D721Med (cell line): ENCODE results near the gene INTS4.
"Not testable (repeated sequence)": the region's sequence is repeated elsewhere in the genome, so short reads cannot be mapped to it uniquely, and the experiment has no call there.

Experiments used
- DNase-seq: peaks from one replicate; pipeline ENCODE4 v3.0.0; 2011; ENCODE audit warnings: low spot score; ENCODE audit not compliant: insufficient read length
- FAIRE-seq: peaks from 2 replicates; lab custom pipeline; 2011; peaks lifted over from hg19 to GRCh38; lab: Jason Lieb, UNC
- CTCF ChIP-seq: IDR thresholded peaks from 2 replicates; pipeline ENCODE4 v1.5.1; 2012; ENCODE audit warnings: mild to moderate bottlenecking, control low read depth; ENCODE audit not compliant: insufficient read depth; ENCODE audit errors: missing control alignments

INTS4 gene

GRCh38 chr11:78009062-78009461 is 14.6 kb upstream of the INTS4 start:
- no peak for TF ChIP-seq CTCF
- DNase-seq (no peak), FAIRE-seq (no peak)

GRCh38 chr11:78000193-78000592 is 5.7 kb upstream of the INTS4 start:
- no peak for DNase-seq
- FAIRE-seq, result no peak
- peak; percentile 68 for TF ChIP-seq CTCF

- DNase-seq, result no peak
- FAIRE-seq, result no peak
- TF ChIP-seq CTCF, result no peak
Measured at GRCh38 chr11:77999446-78000030, 5.1 kb upstream of the INTS4 start.

- no peak for TF ChIP-seq CTCF
- DNase-seq (no peak), FAIRE-seq (no peak)
Measured at GRCh38 chr11:77993902-77994301, 566 bp downstream of the INTS4 start.

GRCh38 chr11:77990981-77991380 is 3.5 kb downstream of the INTS4 start:
- TF ChIP-seq CTCF, result no peak
- FAIRE-seq, result no peak
- DNase-seq, result no peak

- not testable (repeated sequence) for DNase-seq, FAIRE-seq
Measured at GRCh38 chr11:77986456-77986855, 8.0 kb downstream of the INTS4 start.

- DNase-seq (no peak), FAIRE-seq (no peak)
- no peak for TF ChIP-seq CTCF
Measured at GRCh38 chr11:77981346-77981947, 13.0 kb downstream of the INTS4 start.
